B cell (primary cell): ENCODE measurements around the gene COQ6.

Experiments used
- CTCF ChIP-seq: fragments of 200-600 bp; IDR thresholded peaks from one replicate; pipeline ENCODE4 v1.8.0; 2022; ENCODE audit warnings: antibody characterized with exemption, mild to moderate bottlenecking
- EZH2 ChIP-seq: IDR thresholded peaks from 2 replicates; pipeline ENCODE4 v1.6.1; 2012; ENCODE audit warnings: borderline replicate concordance, low read depth, mild to moderate bottlenecking, moderate library complexity, low read length; ENCODE audit not compliant: insufficient read depth, poor library complexity, severe bottlenecking

GRCh38 chr14:73976125-73976524 lies 26.0 kb downstream of the COQ6 start:
- TF ChIP-seq CTCF (no peak), EZH2 (no peak)
